WERI-Rb-1 (cell line): ENCODE measurements around the gene UHMK1.

Experiments used
- DNase-seq: peaks from one replicate; pipeline ENCODE4 v3.0.0-alpha.2; 2020
- H3K27ac ChIP-seq: fragments of 250-450 bp; sonication (Bioruptor Pico); 2 replicates; pipeline ENCODE4 v1.5.1; 2020; ENCODE audit warnings: mild to moderate bottlenecking, moderate library complexity
- H3K27me3 ChIP-seq: fragments of 250-450 bp; sonication (Bioruptor Pico); 2 replicates; pipeline ENCODE4 v1.5.1; 2021; ENCODE audit warnings: mild to moderate bottlenecking, low read depth, moderate library complexity; ENCODE audit not compliant: insufficient read depth, severe bottlenecking
- H3K36me3 ChIP-seq: fragments of 250-450 bp; sonication (Bioruptor Pico); 2 replicates; pipeline ENCODE4 v1.5.1; 2020; ENCODE audit warnings: mild to moderate bottlenecking, moderate library complexity
- H3K4me3 ChIP-seq: 2 replicates; pipeline ENCODE4 v1.5.1; 2011; ENCODE audit warnings: low read depth, mild to moderate bottlenecking, control low read depth, low read length
- H3K9me3 ChIP-seq: fragments of 250-450 bp; sonication (Bioruptor Pico); 2 replicates; pipeline ENCODE4 v1.5.1; 2021; ENCODE audit warnings: mild to moderate bottlenecking, moderate library complexity; ENCODE audit not compliant: severe bottlenecking
- CTCF ChIP-seq: IDR thresholded peaks from 2 replicates; pipeline ENCODE4 v1.5.1; 2011; ENCODE audit warnings: low read depth, mild to moderate bottlenecking, control low read depth, inconsistent platforms, low read length

Gene UHMK1

GRCh38 chr1:162578071-162578700 is 80.6 kb downstream of the UHMK1 start:
- H3K4me3 ChIP-seq: no peak overlapping the region
- TF ChIP-seq CTCF: no peak
- H3K36me3 ChIP-seq: peaks cover 56% of the 10 kb centered on the region
- DNase-seq: no peak
- no peaks in the 10 kb centered on the region for H3K27me3 ChIP-seq
- no peaks in the 10 kb centered on the region for H3K9me3 ChIP-seq
- H3K27ac ChIP-seq: no peak overlapping the region

GRCh38 chr1:162578936-162579335 is 81.3 kb downstream of the UHMK1 start:
- no peak overlapping the region for H3K27ac ChIP-seq

More at GRCh38 chr1:162578936-162579335, 81.3 kb downstream of the UHMK1 start:
- no peak for TF ChIP-seq CTCF
- no peak for DNase-seq
- Histone ChIP-seq H3K36me3 (peaks cover 63% of the 10 kb centered on the region), H3K9me3 (no peaks in the 10 kb centered on the region), H3K4me3 (no peak overlapping the region), H3K27me3 (no peaks in the 10 kb centered on the region)
